ENCODE results near the gene IL22RA1. TPM values are rescaled to one million over a fixed set of nuclear protein-coding genes. Genes with fewer than 3 reads are reported as not detected.

IL22RA1 gene
- total and polyA plus RNA-seq, 2 of the 8 experiments (the other 6 are each of a cell fraction or from before 2014, with no cell fraction given): 0.17 to 0.32 TPM

DNA sequence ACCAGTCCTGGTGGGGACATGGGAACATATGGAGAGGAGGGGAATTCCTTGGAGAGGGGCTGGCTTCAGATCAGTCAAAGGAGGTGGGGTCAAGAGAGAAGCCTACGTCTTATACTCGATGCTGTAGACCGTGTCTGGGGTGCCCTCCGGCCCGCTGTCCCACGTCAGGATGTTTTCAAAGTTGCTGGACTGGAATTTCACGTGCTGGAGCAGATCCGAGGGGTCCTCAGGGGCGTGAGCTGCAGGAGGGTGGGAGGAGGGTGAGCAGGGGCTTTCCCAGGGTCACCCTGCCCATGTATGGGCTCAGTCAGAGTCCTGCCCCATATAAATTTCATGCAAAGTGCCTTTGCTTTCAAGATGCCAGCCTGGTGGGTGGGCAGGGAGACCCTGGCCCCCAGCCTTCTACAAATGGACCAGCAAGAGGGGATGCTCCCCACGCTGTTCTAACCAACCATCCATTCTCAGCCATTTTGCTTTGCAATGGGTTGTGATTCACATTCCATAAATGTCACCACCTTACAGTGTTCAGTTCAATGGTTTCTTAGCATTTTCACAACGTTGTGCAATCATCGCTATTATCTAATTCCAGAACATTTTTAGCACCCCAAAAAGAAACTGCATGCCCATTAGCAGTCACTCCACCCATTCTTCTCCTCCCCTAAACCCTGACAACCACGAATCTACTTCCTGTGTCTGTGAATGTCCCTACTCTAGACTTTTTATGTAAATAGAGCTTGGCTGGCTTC is 4.3 kb downstream of the IL22RA1 start:
- FAIRE-seq (no peak), DNase-seq (ENCODE audit: low read depth in 1 of 2, low spot score in 2 of 2) (no peak)
- ChIA-PET CTCF (ENCODE audit: partially characterized antibody) (interaction anchor here (0.8 to 1.5 kb wide), 3 partner anchors 9 to 13 kb away, joined by 3 to 7 read pairs (median 4); no protein-coding TSS in a partner anchor), POLR2A (ENCODE audit: partially characterized antibody) (interaction anchor here (0.8 to 1.5 kb wide), 3 partner anchors 12 to 13 kb away, joined by 3 to 6 read pairs (median 4); no protein-coding TSS in a partner anchor)
- Histone ChIP-seq H2AFZ (ENCODE audit: low read length) (no peak overlapping the region), H4K20me1 (replicated peaks in 1 of 2; ENCODE audit: control insufficient read depth in 1 of 2, insufficient read depth in 2 of 2, low read length in 2 of 2) (no peaks in the 10 kb centered on the region), H3K36me3 (ENCODE audit: control insufficient read depth in 2 of 4, insufficient read depth in 4 of 4, low read length in 3 of 4) (no peaks in the 10 kb centered on the region), H3K18ac (ENCODE audit: extremely low read depth, low read length) (no peak overlapping the region), H3K4ac (replicated peaks; ENCODE audit: insufficient read length, low read depth, low read length) (no peak overlapping the region), H3K23me2 (ENCODE audit: low read depth, low read length) (no peaks in the 10 kb centered on the region; the same call in 1 of the 2 replicates), H3K79me1 (ENCODE audit: low read depth, low read length) (no peaks in the 10 kb centered on the region; the same call in 1 of the 2 replicates), H2BK12ac (ENCODE audit: low read depth, low read length) (no peak overlapping the region), H3K56ac (replicated peaks; ENCODE audit: insufficient read length, low read depth, low read length) (no peak overlapping the region), H3K14ac (ENCODE audit: insufficient read length) (no peak overlapping the region), H2BK20ac (ENCODE audit: low read length) (no peak overlapping the region), H3K9ac (replicated peaks in 1 of 4; ENCODE audit: extremely low read depth in 1 of 4, low read depth in 3 of 4, low read length in 3 of 4) (no peak overlapping the region), H3K79me2 (ENCODE audit: control insufficient read depth in 1 of 2, insufficient read depth in 2 of 2, low read length in 2 of 2) (no peaks in the 10 kb centered on the region), H3K4me1 (replicated peaks in 1 of 4; ENCODE audit: control insufficient read depth in 3 of 4, insufficient read depth in 4 of 4, low read length in 3 of 4) (peaks cover 0 to 4% (median 1%) of the 10 kb centered on the region in 4 experiments; a peak in 3 of 7 replicates), H4K5ac (ENCODE audit: insufficient read length, low read depth, low read length) (no peak overlapping the region), H2BK15ac (ENCODE audit: low read length) (no peak overlapping the region), H3K4me3 (ENCODE audit: extremely low read depth in 1 of 4, insufficient read depth in 2 of 4, low read depth in 3 of 4, low read length in 4 of 4) (no peak overlapping the region), H3K27me3 (replicated peaks in 1 of 4; ENCODE audit: control insufficient read depth in 3 of 4, extremely low read depth in 1 of 4, insufficient read depth in 3 of 4, low read length in 3 of 4) (no peaks in the 10 kb centered on the region; a peak in 1 of 7 replicates), H4K8ac (ENCODE audit: extremely low read depth, insufficient read depth, low read length) (no peak overlapping the region), H4K91ac (replicated peaks; ENCODE audit: insufficient read length, low read length) (no peak overlapping the region), H3K4me2 (ENCODE audit: insufficient read depth in 1 of 2, low read depth in 2 of 2, low read length in 2 of 2) (no peak overlapping the region), H3K23ac (ENCODE audit: insufficient read length) (no peak overlapping the region), H2BK120ac (replicated peaks; ENCODE audit: low read depth, low read length) (no peak overlapping the region), H2BK5ac (ENCODE audit: low read depth, low read length) (no peak overlapping the region), H3K9me3 (ENCODE audit: insufficient read depth in 2 of 2, low read depth in 1 of 2, low read length in 1 of 2) (no peaks in the 10 kb centered on the region), H2AK5ac (ENCODE audit: low read depth, low read length) (no peak overlapping the region), H3K27ac (ENCODE audit: low read depth, low read length) (no peak overlapping the region)
- 87% methylated on average over 13 of the region's 13 CpGs; no CpG with 5 or more reads in 1 of the 2 experiments for WGBS, 2 experiments (ENCODE audit: extremely low coverage in 1 of 2, insufficient coverage in 1 of 2, insufficient read length in 1 of 2, insufficient replicate concordance in 2 of 2, low coverage in 1 of 2, low lambda C conversion rate in 2 of 2, missing lambda C conversion rate in 1 of 2)
- TF ChIP-seq JUND (IDR thresholded peaks at IDR 0.05; ENCODE audit: low read length): no peak
- no peak for TF ChIP-seq E2F6 (IDR thresholded peaks at IDR 0.05)
- no peak for TF ChIP-seq TAF1 (IDR thresholded peaks at IDR 0.05; ENCODE audit: low read depth, low read length)
- TF ChIP-seq, protein P1, sequence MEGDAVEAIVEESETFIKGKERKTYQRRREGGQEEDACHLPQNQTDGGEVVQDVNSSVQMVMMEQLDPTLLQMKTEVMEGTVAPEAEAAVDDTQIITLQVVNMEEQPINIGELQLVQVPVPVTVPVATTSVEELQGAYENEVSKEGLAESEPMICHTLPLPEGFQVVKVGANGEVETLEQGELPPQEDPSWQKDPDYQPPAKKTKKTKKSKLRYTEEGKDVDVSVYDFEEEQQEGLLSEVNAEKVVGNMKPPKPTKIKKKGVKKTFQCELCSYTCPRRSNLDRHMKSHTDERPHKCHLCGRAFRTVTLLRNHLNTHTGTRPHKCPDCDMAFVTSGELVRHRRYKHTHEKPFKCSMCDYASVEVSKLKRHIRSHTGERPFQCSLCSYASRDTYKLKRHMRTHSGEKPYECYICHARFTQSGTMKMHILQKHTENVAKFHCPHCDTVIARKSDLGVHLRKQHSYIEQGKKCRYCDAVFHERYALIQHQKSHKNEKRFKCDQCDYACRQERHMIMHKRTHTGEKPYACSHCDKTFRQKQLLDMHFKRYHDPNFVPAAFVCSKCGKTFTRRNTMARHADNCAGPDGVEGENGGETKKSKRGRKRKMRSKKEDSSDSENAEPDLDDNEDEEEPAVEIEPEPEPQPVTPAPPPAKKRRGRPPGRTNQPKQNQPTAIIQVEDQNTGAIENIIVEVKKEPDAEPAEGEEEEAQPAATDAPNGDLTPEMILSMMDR (IDR thresholded peaks at IDR 0.05; ENCODE audit: control extremely low read depth in 1 of 3, insufficient read depth in 1 of 3, low read depth in 1 of 3, low read length in 3 of 3): no peak
- TF ChIP-seq JUN (IDR thresholded peaks at IDR 0.05; ENCODE audit: low read depth, low read length): no peak
- no peak for TF ChIP-seq NRF1 (IDR thresholded peaks at IDR 0.05; ENCODE audit: low read depth, low read length)
- TF ChIP-seq, protein P2, sequence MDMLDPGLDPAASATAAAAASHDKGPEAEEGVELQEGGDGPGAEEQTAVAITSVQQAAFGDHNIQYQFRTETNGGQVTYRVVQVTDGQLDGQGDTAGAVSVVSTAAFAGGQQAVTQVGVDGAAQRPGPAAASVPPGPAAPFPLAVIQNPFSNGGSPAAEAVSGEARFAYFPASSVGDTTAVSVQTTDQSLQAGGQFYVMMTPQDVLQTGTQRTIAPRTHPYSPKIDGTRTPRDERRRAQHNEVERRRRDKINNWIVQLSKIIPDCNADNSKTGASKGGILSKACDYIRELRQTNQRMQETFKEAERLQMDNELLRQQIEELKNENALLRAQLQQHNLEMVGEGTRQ (IDR thresholded peaks at IDR 0.05; ENCODE audit: low read length): no peak
